HepG2 (cell line): ENCODE measurements around the gene TXNL4B. TPM values are rescaled to one million over a fixed set of nuclear protein-coding genes. Genes with fewer than 3 reads are reported as not detected.

ENCODE experiments used
- CEBPG ChIP-seq: IDR thresholded peaks from 2 replicates; pipeline ENCODE4 v1.6.1; 2016
- EP300 ChIP-seq, 3 experiments: sonication (generic) in 1 of 3; formaldehyde crosslinking in 1 of 3; IDR thresholded peaks; 2 replicates each; pipeline versions ENCODE4 v1.5.1 to v1.6.1; 2011 to 2020; ENCODE audit warnings: low read depth in 2 of 3, low read length in 2 of 3, borderline replicate concordance in 1 of 3, improper control_type of control experiment in 1 of 3, mild to moderate bottlenecking in 1 of 3, missing genetic modification reagents in 1 of 3, moderate library complexity in 1 of 3
- FOXO1 ChIP-seq: sonication (generic); formaldehyde crosslinking; IDR thresholded peaks from 2 replicates; pipeline ENCODE4 v1.4.0; 2020; ENCODE audit warnings: missing genetic modification reagents
- FOXP1 ChIP-seq, 2 experiments: fragments of 450-650 bp in 1 of 2; IDR thresholded peaks; 2 replicates each; pipeline ENCODE4 v1.6.1; 2017 to 2018; ENCODE audit warnings: antibody characterized with exemption in 1 of 2
- HNF4G ChIP-seq, 2 experiments: sonication (generic) in 1 of 2; formaldehyde crosslinking in 1 of 2; IDR thresholded peaks; 2 replicates each; pipeline versions ENCODE4 v1.4.0 to v1.6.1; 2011 to 2020; ENCODE audit warnings: borderline replicate concordance in 2 of 2, low read depth in 2 of 2, mild to moderate bottlenecking in 2 of 2, low read length in 1 of 2, missing genetic modification reagents in 1 of 2, moderate library complexity in 1 of 2
- KAT8 ChIP-seq: IDR thresholded peaks from 2 replicates; pipeline ENCODE4 v1.6.1; 2016; ENCODE audit warnings: missing genetic modification reagents, missing compliant biosample characterization
- KDM6A ChIP-seq: IDR thresholded peaks from 2 replicates; pipeline ENCODE4 v1.6.1; 2016; ENCODE audit warnings: low read depth
- MAFF ChIP-seq: IDR thresholded peaks from 2 replicates; pipeline ENCODE4 v1.6.1; 2011; ENCODE audit warnings: low read depth, low read length, improper control_type of control experiment
- MAFK ChIP-seq, 2 experiments: IDR thresholded peaks in 1 of 2; conservative IDR thresholded peaks in 1 of 2; 2 replicates each; pipeline ENCODE4 v1.6.1; 2011; ENCODE audit warnings: improper control_type of control experiment in 2 of 2, low read length in 2 of 2
- PITX1 ChIP-seq: sonication (generic); formaldehyde crosslinking; IDR thresholded peaks from 2 replicates; pipeline ENCODE4 v1.5.1; 2020; ENCODE audit warnings: mild to moderate bottlenecking, missing genetic modification reagents
- RBFOX2 ChIP-seq: fragments of 200-400 bp; formaldehyde crosslinking; IDR thresholded peaks from 2 replicates; pipeline ENCODE4 v1.6.1; 2017; ENCODE audit warnings: low read depth, mild to moderate bottlenecking, low read length
- RXRA ChIP-seq: sonication (generic); formaldehyde crosslinking; IDR thresholded peaks from 2 replicates; pipeline ENCODE4 v1.5.1; 2020; ENCODE audit warnings: missing genetic modification reagents
- RXRB ChIP-seq: IDR thresholded peaks from 2 replicates; pipeline ENCODE4 v1.6.1; 2016; ENCODE audit warnings: borderline replicate concordance, missing genetic modification reagents, missing compliant biosample characterization
- SOX6 ChIP-seq, 2 experiments: fragments of 450-650 bp in 1 of 2; sonication (generic) in 1 of 2; formaldehyde crosslinking in 1 of 2; IDR thresholded peaks; 2 replicates each; pipeline versions ENCODE4 v1.4.0 to v1.6.1; 2017 to 2020; ENCODE audit warnings: antibody characterized with exemption in 1 of 2, mild to moderate bottlenecking in 1 of 2, missing genetic modification reagents in 1 of 2
- TEAD3 ChIP-seq: optimal IDR thresholded peaks from 2 replicates; pipeline ENCODE3; 2016; ENCODE audit warnings: borderline replicate concordance
- ZFP90 ChIP-seq: sonication (generic); formaldehyde crosslinking; IDR thresholded peaks from 2 replicates; pipeline ENCODE4 v1.8.0; 2022; ENCODE audit warnings: missing genetic modification reagents, mild to moderate bottlenecking, inconsistent platforms, borderline replicate concordance
- ZNF484 ChIP-seq: sonication (generic); formaldehyde crosslinking; IDR thresholded peaks from 2 replicates; pipeline ENCODE4 v1.5.1; 2020; ENCODE audit warnings: mild to moderate bottlenecking, low read depth, missing genetic modification reagents, borderline replicate concordance
- ZNF605 ChIP-seq: sonication (generic); formaldehyde crosslinking; IDR thresholded peaks from 2 replicates; pipeline ENCODE4 v1.8.0; 2022; ENCODE audit warnings: mild to moderate bottlenecking, missing genetic modification reagents
- ZNF614 ChIP-seq: IDR thresholded peaks from 2 replicates; pipeline ENCODE4 v1.6.1; 2018; ENCODE audit warnings: missing biosample characterization, missing genetic modification reagents, inconsistent platforms, borderline replicate concordance
- polyA plus RNA-seq, 8 experiments: library from polyadenylated mRNA; depleted of rRNA in 3 of 8; stranded (reverse) in 7 of 8; unstranded in 1 of 8; fragments of >200 nt; fragmentation: Illumina TruSeq in 4 of 8; extraction: Trizol in 4 of 8; gene quantifications; 2 replicates each; pipeline versions ENCODE4 v1.2.1 to v1.2.3, GENCODE V29; 2011 to 2016; ENCODE audit warnings: low read depth in 4 of 8, missing spikeins in 1 of 8, mixed read lengths in 1 of 8; ENCODE audit not compliant: insufficient read depth in 1 of 8
- total RNA-seq, 5 experiments: library from RNA; depleted of rRNA; stranded (reverse); fragments of >200 nt; fragmentation: Illumina TruSeq; extraction: Trizol; gene quantifications; 2 replicates each; pipeline ENCODE4 v1.2.3, GENCODE V29; 2016; ENCODE audit warnings: low read depth in 1 of 5
- TF ChIP-seq, protein P1 (sequence below): sonication (generic); formaldehyde crosslinking; IDR thresholded peaks from 2 replicates; pipeline ENCODE4 v1.4.0; 2020; ENCODE audit warnings: missing genetic modification reagents
- TF ChIP-seq, protein P2 (sequence below): sonication (generic); formaldehyde crosslinking; IDR thresholded peaks from 2 replicates; pipeline ENCODE4 v1.4.0; 2020; ENCODE audit warnings: missing genetic modification reagents
- TF ChIP-seq, protein P3 (sequence below): IDR thresholded peaks from 2 replicates; pipeline ENCODE4 v1.6.1; 2016
- TF ChIP-seq, protein P4 (sequence below): sonication (generic); formaldehyde crosslinking; IDR thresholded peaks from 2 replicates; pipeline ENCODE4 v1.8.1; 2023; ENCODE audit warnings: mild to moderate bottlenecking, missing genetic modification reagents, borderline replicate concordance

Gene TXNL4B
- total and polyA plus RNA-seq, 2 of the 13 experiments (the other 11 are each of a cell fraction or from before 2014, with no cell fraction given) = 17.4 to 18.3 TPM

DNA sequence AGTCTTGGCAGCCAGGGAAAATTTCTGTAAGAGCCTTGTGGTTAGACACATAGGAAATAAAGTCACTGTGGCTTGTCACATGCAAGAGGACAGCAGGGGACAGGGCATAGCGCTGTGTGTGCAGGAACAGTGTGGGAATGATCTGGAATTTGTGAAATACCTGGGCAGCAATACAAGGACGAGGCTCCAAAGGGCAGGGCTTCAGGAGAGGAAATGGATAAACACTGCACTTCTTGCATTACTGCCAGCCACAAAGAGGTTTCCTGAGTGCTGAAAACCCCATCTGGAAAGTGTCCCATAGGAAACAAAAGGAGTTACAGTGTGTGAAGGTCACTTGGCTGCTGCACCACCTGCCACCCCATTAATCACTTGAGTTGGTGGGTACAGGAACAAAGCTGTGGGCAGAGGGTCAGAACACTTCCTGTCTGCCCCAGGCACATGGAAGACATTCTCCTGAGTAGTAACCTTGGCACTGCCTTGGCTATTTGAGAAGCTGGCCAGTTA, 51.2 kb downstream of the TXNL4B start (continued):
- TF ChIP-seq, protein P1, sequence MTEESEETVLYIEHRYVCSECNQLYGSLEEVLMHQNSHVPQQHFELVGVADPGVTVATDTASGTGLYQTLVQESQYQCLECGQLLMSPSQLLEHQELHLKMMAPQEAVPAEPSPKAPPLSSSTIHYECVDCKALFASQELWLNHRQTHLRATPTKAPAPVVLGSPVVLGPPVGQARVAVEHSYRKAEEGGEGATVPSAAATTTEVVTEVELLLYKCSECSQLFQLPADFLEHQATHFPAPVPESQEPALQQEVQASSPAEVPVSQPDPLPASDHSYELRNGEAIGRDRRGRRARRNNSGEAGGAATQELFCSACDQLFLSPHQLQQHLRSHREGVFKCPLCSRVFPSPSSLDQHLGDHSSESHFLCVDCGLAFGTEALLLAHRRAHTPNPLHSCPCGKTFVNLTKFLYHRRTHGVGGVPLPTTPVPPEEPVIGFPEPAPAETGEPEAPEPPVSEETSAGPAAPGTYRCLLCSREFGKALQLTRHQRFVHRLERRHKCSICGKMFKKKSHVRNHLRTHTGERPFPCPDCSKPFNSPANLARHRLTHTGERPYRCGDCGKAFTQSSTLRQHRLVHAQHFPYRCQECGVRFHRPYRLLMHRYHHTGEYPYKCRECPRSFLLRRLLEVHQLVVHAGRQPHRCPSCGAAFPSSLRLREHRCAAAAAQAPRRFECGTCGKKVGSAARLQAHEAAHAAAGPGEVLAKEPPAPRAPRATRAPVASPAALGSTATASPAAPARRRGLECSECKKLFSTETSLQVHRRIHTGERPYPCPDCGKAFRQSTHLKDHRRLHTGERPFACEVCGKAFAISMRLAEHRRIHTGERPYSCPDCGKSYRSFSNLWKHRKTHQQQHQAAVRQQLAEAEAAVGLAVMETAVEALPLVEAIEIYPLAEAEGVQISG = peak; percentile 42
- TF ChIP-seq, protein P2, sequence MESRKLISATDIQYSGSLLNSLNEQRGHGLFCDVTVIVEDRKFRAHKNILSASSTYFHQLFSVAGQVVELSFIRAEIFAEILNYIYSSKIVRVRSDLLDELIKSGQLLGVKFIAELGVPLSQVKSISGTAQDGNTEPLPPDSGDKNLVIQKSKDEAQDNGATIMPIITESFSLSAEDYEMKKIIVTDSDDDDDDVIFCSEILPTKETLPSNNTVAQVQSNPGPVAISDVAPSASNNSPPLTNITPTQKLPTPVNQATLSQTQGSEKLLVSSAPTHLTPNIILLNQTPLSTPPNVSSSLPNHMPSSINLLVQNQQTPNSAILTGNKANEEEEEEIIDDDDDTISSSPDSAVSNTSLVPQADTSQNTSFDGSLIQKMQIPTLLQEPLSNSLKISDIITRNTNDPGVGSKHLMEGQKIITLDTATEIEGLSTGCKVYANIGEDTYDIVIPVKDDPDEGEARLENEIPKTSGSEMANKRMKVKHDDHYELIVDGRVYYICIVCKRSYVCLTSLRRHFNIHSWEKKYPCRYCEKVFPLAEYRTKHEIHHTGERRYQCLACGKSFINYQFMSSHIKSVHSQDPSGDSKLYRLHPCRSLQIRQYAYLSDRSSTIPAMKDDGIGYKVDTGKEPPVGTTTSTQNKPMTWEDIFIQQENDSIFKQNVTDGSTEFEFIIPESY = peak; percentile 91
- TF ChIP-seq ZNF484 (CRISPR knock-in tag) = no peak
- 0 out of 2 replicates have a peak, but pooled peaks have one; percentile 33 for TF ChIP-seq PITX1 (CRISPR knock-in tag)
- no peak for TF ChIP-seq FOXP1 (IDR thresholded peaks at IDR 0.05)
- peak; percentile 43; the same call in 1 of the 2 replicates for TF ChIP-seq FOXP1 (CRISPR knock-in tag; IDR thresholded peaks at IDR 0.05)
- TF ChIP-seq ZNF614 (CRISPR knock-in tag) = peak; percentile 37; the same call in 1 of the 2 replicates
- TF ChIP-seq SOX6 (IDR thresholded peaks at IDR 0.05) = no peak
- TF ChIP-seq SOX6 (CRISPR knock-in tag; IDR thresholded peaks at IDR 0.05) = peak; percentile 54
- TF ChIP-seq MAFF = no peak
- TF ChIP-seq ZNF605 (CRISPR knock-in tag) = no peak
- TF ChIP-seq, protein P3, sequence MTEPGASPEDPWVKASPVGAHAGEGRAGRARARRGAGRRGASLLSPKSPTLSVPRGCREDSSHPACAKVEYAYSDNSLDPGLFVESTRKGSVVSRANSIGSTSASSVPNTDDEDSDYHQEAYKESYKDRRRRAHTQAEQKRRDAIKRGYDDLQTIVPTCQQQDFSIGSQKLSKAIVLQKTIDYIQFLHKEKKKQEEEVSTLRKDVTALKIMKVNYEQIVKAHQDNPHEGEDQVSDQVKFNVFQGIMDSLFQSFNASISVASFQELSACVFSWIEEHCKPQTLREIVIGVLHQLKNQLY = no peak
- TF ChIP-seq RBFOX2 = no peak
- TF ChIP-seq MAFK (conservative IDR thresholded peaks at IDR 0.05 in 1 of 2, IDR thresholded peaks at IDR 0.05 in 1 of 2; ENCODE audit: low read length in 2 of 2) = no peak
- 0 out of 2 replicates have a peak, but pooled peaks have one; percentile 23 for TF ChIP-seq KAT8 (CRISPR knock-in tag)
- no peak for TF ChIP-seq RXRB
- peak; percentile 63; the same call in 1 of the 2 replicates for TF ChIP-seq CEBPG (CRISPR knock-in tag)
- 0 out of 2 replicates have a peak, but pooled peaks have one; percentile 53 for TF ChIP-seq FOXO1
- TF ChIP-seq, protein P4, sequence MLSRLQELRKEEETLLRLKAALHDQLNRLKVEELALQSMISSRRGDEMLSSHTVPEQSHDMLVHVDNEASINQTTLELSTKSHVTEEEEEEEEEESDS (CRISPR knock-in tag) = no peak
- no peak for TF ChIP-seq EP300 (IDR thresholded peaks at IDR 0.05; ENCODE audit: low read depth in 2 of 2, low read length in 2 of 2)
- no peak for TF ChIP-seq EP300 (CRISPR knock-in tag; IDR thresholded peaks at IDR 0.05; ENCODE audit: borderline replicate concordance)
- peak; percentile 90 for TF ChIP-seq TEAD3 (CRISPR knock-in tag)
- TF ChIP-seq KDM6A = 0 out of 2 replicates have a peak, but pooled peaks have one; percentile 23
- peak; percentile 37; the same call in 1 of the 2 replicates for TF ChIP-seq ZFP90
- peak; percentile 17; the same call in 1 of the 2 replicates for TF ChIP-seq RXRA (CRISPR knock-in tag)
- TF ChIP-seq HNF4G (IDR thresholded peaks at IDR 0.05; ENCODE audit: borderline replicate concordance, low read depth, low read length) = peak; percentile 41; the same call in 1 of the 2 replicates
- TF ChIP-seq HNF4G (CRISPR knock-in tag; IDR thresholded peaks at IDR 0.05; ENCODE audit: borderline replicate concordance, low read depth) = 0 out of 2 replicates have a peak, but pooled peaks have one; percentile 37
